Central memory CD4-positive, alpha-beta T cell (primary cell): ENCODE data around the gene THOC3.
"Not testable (repeated sequence)": the region's sequence is repeated elsewhere in the genome, so short reads cannot be mapped to it uniquely, and the experiment has no call there.

Experiments used
- DNase-seq: peaks from one replicate; pipeline ENCODE4 v3.0.0; 2022

The THOC3 gene

GRCh38 chr5:175938489-175938888, 29.6 kb downstream of the THOC3 start:
- not testable (repeated sequence) for DNase-seq

- DNase-seq: not testable (repeated sequence)
Observed at GRCh38 chr5:175928752-175929151, 39.4 kb downstream of the THOC3 start.

GRCh38 chr5:175925106-175925505, 43.0 kb downstream of the THOC3 start:
- DNase-seq: not testable (repeated sequence)

GRCh38 chr5:175922192-175922885, 45.8 kb downstream of the THOC3 start:
- DNase-seq: no peak

GRCh38 chr5:175921061-175921730, 46.9 kb downstream of the THOC3 start:
- no peak for DNase-seq

- no peak for DNase-seq
Observed at GRCh38 chr5:175920231-175920811, 47.8 kb downstream of the THOC3 start.

- not testable (repeated sequence) for DNase-seq
Observed at GRCh38 chr5:175915066-175916037, 52.8 kb downstream of the THOC3 start.

GRCh38 chr5:175913835-175914672, 54.1 kb downstream of the THOC3 start:
- not testable (repeated sequence) for DNase-seq

- not testable (repeated sequence) for DNase-seq
Observed at GRCh38 chr5:175910072-175910471, 58.0 kb downstream of the THOC3 start.
